GM10266 (cell line): ENCODE measurements around the gene ITPK1.

Experiments used
- DNase-seq: peaks from one replicate; pipeline ENCODE4 v3.0.0; 2012; ENCODE audit errors: extremely low spot score
- CTCF ChIP-seq: IDR thresholded peaks from 2 replicates; pipeline ENCODE4 v1.5.1; 2012; ENCODE audit warnings: mild to moderate bottlenecking, low read depth; ENCODE audit not compliant: control insufficient read depth, insufficient read depth; ENCODE audit errors: missing control alignments

Gene ITPK1

GRCh38 chr14:92936085-92936484, 179.6 kb downstream of the ITPK1 start:
- TF ChIP-seq CTCF = no peak
- no peak for DNase-seq

- no peak for DNase-seq
- no peak for TF ChIP-seq CTCF
Observed at GRCh38 chr14:92935446-92935845, 180.3 kb downstream of the ITPK1 start.

GRCh38 chr14:92934196-92935085, 181.3 kb downstream of the ITPK1 start:
- TF ChIP-seq CTCF = no peak

GRCh38 chr14:92933481-92933880, 182.2 kb downstream of the ITPK1 start:
- TF ChIP-seq CTCF = no peak
- DNase-seq = no peak

More at GRCh38 chr14:92934196-92935085, 181.3 kb downstream of the ITPK1 start:
- no peak for DNase-seq

GRCh38 chr14:92932448-92933395, 183.0 kb downstream of the ITPK1 start:
- no peak for TF ChIP-seq CTCF
- no peak for DNase-seq

GRCh38 chr14:92931681-92932447, 183.9 kb downstream of the ITPK1 start:
- TF ChIP-seq CTCF = no peak
- DNase-seq = no peak
